OCI-M1 (cell line): ENCODE measurements around the gene FGFR3.

Experiments used
- DNase-seq: peaks from one replicate; lab custom pipeline; 2025; lab: John Stamatoyannopoulos, UW

The FGFR3 gene

GRCh38 chr4:1770791-1771231 is 22.3 kb upstream of the FGFR3 start:
- no peak for DNase-seq

DNA sequence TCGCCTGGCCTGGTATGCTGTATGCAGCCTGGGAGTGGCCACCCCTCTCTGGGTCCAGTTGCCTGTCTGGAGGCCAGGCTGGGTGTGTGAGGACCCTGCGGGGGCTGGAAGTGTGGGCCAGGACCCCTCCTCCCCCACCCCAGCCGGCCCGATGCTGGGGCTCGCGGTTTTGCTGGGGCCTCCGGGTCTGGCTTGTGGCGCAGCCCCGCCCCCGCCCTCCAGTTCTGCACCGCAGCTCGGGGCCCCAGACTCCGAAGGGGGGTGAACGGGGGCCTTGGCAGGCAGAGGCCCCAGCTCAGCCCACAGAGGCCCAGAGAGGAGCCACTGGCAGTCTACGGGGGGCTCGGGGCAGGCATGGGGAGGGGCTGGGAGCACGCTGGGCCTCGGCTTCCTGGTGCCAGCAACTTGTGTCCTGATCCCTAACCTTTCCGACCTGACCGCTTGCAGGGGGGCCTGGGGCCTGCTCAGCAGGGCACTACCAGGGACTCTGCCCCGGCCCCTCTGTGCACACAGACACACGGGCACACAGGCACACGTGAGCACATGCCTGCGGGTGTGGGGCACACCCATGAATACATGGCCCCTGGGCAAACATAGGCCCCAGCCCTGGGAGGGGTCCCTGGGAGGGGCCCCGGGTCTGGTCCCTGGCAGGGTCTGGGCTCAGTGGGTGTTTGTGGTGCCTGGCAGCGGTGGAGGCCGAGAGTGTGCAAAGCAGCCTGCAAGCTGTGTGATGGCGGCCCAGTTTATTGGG is 21.4 kb upstream of the FGFR3 start:
- DNase-seq = peak; percentile 58

- DNase-seq = no peak
Observed at GRCh38 chr4:1772853-1773538, 20.1 kb upstream of the FGFR3 start.

DNA sequence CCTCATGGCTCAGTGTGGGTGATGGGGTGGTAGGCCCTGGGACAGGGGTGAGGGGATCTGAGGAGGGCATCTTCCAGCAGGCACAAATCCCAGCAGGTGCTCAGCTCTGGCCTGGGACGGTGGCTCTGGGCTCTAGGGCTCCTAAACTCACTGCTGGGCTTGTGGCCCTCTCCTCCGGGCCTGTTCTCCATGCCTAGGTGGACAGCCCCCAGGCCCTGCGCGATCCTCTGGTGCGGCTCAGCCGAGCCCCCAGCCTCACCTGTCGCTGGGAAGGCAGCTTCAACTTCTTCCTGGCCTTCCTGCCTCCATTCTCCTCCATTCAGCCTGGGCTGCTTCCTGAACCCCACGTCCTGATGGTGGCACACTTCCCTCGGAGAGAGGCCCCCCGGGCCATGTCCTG is 19.3 kb upstream of the FGFR3 start:
- DNase-seq = no peak

GRCh38 chr4:1775731-1776500 is 17.2 kb upstream of the FGFR3 start:
- peak; percentile 27 for DNase-seq

DNA sequence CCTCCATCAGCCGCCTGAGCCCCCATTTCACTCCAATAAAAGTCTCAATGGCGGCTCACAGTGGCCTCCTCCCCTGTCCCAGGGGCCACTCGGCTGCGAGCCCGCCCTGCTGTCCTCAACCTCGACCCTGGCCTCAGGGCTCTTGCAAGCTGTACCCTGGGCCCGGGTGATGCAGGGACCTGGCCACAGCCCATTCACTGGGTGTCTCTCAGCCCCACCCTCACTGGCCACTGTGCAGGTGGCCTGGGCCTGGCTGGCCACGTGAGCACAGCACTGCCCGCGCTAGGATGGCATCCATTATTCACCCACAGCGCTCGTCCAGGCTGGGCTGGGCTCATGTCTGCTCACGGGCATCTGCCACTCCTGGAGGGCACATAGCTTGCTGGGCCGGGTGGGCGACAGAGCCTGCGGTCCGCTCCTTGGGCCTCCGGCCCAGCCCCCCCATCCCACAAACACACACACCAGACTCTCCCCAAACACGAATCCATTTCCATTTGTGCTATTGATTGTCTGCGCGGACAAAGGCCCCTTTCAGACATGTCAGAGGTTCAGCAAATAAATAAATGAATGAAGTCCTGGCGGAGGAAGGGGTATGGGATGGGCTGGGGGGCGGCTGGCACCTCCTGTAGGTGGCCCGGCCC is 16.5 kb upstream of the FGFR3 start:
- DNase-seq = no peak

- DNase-seq = peak; percentile 27
Observed at GRCh38 chr4:1777822-1778641, 15.1 kb upstream of the FGFR3 start.

GRCh38 chr4:1778642-1779392 is 14.3 kb upstream of the FGFR3 start:
- no peak for DNase-seq

- no peak for DNase-seq
Observed at GRCh38 chr4:1779588-1780382, 13.3 kb upstream of the FGFR3 start.

DNA sequence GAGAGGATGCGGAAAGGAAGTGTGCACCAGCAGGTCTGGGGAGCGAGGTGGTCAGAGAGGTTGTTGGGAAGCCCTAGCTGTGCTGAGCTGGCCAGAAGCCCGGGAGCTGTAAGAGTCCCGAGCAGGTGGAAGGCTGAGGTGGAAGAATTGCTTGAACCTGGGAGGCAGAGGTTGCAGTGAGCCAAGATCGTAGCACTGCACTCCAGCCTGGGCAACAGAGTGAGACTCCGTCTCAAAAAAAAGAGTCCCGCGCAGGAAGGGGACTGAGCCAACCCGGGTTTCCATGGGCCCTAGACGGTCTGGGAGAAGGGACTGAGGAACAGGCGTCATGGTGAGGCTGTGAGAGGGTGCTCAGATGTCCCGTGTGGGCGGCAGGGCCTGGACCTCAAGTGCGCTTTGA is 12.7 kb upstream of the FGFR3 start:
- no peak for DNase-seq

DNA sequence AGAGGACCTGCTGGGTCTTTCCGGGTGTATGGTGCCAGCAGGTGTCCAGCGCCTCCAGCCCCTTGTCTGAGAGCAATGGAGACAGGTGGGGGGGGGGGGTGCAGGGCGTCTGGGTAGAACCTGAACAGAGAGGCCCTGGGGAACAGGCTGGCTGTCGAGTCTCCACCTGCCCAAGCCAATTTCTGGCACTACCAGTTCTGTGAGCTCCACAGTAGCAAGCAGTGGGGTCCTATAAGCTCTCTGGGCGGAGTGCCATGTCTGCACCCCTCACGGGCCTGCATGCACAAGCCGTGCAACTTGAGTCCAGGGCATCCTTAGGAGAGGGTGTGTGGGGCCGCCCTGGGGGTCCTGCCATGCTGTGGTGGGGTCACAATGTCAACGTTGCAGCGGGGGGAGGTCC is 10.1 kb upstream of the FGFR3 start:
- DNase-seq = no peak

DNA sequence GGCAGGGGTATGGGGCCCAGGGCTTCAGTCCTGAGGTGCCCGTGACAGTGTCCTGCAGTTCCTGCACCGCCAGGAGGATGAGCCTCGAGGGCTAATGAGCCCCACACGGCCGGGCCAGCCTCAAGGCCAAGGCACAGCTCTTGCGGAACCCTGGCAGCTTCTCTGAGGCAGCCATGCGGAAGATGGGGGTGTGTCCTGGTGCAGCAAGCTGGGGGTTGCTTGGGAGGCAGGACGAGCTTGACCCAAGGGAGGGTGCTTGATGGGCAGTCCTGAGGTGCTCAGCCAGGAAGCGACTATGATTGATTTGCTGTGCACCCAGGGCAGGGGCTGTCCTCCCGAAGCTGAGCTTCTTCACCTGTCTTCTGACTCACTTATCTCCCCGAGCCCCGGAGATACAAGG is 9.1 kb upstream of the FGFR3 start:
- DNase-seq = no peak

DNA sequence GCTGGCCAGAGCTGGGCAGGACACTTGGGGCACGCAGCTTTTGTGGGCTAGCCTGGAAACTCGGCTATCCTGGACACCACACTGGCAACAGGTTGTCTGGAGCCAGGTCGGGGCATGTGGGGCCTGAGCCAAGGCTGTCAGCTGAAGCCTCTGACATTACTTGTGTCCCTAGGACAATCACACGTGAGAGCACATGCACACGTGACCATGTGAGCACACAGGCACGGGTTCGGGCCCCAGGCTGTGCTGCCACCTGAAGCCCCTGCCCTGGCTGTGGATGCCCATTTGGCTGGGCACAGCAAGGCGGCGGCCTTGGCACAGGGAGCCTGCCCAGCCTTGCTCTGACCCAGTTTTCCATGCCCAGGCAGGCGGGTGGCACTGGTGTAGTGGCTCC is 8.7 kb upstream of the FGFR3 start:
- no peak for DNase-seq

DNA sequence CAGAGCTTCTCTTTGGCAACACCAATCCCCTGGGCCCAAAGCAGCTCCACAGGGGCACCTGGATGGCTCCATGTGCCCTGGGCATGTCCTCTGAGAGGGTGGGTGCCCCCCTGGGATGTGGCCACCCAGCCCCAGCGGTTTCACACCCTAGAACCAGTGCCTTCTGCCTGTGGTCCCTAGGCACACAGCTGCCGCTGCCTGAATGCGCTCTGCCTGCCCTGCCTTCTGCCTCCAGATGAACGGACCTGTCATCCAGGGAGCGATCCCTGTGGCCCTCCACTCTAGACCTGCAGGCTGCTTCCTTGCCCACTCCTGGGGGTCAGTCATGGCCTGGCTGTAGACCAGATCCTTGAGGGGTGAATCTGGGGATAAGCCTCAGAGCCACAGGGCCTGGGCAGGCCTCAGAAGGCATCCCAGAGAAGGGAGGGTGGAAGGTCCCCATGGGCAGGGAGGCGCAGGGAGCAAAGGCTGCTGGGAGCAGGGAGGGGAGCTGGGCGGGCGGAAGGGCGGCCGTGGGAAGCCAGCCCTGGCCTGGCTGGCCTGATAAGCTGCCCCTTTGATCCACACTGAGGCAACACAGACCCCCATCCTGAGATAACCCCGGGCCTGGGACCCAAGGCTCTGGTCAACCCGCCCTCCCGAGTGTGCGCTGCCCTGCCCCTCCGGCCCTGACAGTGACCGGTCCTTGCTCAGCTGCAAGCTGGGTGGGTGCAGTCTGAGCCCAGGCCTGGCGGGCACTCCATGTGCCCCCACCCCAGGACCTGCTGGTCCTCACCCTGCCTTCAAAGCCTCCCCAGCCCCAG is 8.1 kb upstream of the FGFR3 start:
- peak; percentile 91 for DNase-seq

DNA sequence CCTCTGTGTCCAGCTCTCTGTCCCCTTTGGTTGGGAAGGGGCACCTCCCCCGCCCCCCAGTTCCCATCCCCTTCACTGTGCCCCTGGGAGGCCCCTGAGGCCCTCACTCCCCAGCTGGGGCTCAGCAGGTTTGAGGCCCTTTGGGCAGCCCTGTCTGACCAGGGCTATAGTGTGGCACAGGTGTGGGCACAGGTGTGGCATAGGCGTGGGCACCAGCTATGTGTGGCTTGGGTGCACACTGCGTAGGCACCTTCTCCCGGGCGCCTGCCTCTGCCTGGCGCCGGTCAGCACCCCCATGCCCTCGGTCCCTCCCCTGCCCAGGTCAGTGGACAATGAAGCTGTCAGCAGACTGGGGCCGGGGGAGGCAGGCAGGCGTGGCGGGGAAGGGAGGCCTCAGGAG is 7.5 kb upstream of the FGFR3 start:
- DNase-seq = no peak

DNA sequence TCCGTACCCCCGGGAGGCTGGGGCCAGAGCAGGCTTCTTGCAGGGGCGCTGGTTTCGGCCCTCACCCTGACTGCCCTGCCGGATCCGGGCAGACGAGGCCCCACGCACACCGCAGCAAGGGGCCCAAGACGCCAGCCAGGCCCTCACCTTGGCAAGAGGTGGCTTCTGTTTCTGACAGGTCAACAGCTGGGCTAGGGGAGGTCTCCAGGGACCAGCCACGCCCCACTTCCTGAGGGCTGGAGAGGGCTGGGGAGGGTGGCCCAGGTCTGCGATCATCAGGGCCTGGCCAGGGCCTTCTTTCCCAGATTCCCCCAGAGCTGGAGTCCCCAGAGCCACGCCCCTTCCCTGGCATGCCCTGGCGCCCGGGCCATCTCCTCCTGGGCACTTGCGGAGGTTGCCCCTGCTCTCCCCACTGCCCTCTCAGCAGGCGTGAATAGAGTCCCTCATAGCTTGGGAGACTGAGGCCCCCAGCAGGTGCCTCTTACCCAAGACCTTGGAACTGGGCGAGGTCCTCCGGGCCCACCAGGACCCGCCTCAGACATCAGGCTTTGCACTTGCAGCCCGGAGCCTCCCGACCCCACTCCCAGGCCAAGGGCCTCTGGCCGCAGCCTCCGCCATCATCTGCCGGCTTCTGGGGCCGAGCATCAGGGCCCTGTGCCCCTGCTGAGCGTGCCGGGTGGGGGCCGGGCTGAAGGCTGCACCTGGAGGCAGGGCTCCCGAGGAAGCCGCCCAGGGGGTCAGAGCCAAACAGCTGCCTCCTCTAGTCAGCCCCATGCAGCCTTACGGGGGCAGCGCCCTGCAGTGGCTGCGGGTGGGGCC is 6.3 kb upstream of the FGFR3 start:
- no peak for DNase-seq

DNA sequence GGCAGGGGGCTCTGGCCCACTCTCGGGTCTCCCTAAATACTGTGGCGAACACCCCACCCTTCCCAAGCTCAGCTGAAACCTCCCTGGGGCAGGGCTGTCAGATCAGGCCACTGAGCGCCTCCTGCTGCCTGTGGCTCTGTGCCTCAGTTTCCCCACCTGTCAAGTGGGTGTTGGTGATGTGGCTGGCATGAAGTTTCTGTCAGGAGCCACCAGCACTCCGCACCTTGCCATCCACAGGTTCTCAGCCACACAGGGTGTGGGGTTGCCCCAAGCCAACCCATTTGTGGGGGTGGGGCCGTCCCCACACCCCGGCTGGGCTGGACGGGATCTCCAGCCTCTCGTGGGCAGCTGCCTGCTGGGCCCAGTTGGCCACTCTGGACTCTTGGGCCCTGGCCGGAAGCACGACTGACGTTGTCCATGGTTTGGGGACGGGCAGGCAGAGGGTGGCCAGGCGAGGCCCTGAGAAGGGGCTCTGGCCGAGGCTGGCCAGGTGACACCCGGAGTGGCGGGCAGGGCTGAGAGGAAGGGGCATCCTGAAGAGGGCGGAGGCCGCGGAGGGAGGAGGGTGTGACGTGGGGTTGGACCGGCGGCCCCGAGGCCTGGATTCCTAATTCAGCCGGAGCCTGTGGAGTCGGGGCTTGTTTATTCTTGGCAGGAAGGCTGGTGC is 5.5 kb upstream of the FGFR3 start:
- DNase-seq = no peak
